IMR-90 (cell line): ENCODE measurements around the gene WDR5. TPM values are rescaled to one million over a fixed set of nuclear protein-coding genes. Genes with fewer than 3 reads are reported as not detected.

Source experiments
- ATAC-seq: fragments of 200-7000 bp; cut with Tn5 transposase; 2 replicates; pipeline ENCODE4 v1.9.1; 2020; ENCODE audit warnings: low read depth, mild to moderate bottlenecking, moderate library complexity
- BruUV-seq: library from RNA; stranded (reverse); fragments of 400-500 nt; replicated peaks from 2 replicates; lab custom pipeline; 2021; lab: Mats Ljungman, UMichigan
- CTCF ChIA-PET: fragments of 300-600 bp; formaldehyde crosslinking; extraction: SDS; loops from one replicate; lab custom pipeline; 2021; ENCODE audit warnings: antibody characterized with exemption; lab: Yijun Ruan, JAX
- POLR2A ChIA-PET: fragments of 300-600 bp; sonication (Branson Sonifier 250); formaldehyde crosslinking; loops from one replicate; lab custom pipeline; 2022; ENCODE audit warnings: antibody characterized with exemption; ENCODE audit not compliant: unreplicated experiment; lab: Charles Lee
- DNase-seq: peaks from one replicate; pipeline ENCODE4 v3.0.0; 2013
- H2AFZ ChIP-seq: replicated peaks from 2 replicates; pipeline ENCODE3; 2013; ENCODE audit warnings: low read length, mild to moderate bottlenecking; ENCODE audit not compliant: poor library complexity
- H2AK5ac ChIP-seq: 2 replicates; pipeline ENCODE4 v1.6.1; 2013; ENCODE audit warnings: low read depth, low read length, inconsistent platforms
- H2AK9ac ChIP-seq: replicated peaks from 2 replicates; pipeline ENCODE3; 2013; ENCODE audit warnings: mild to moderate bottlenecking, low read depth, low read length, moderate library complexity; ENCODE audit not compliant: poor library complexity
- H2BK120ac ChIP-seq: 2 replicates; pipeline ENCODE4 v1.6.1; 2013; ENCODE audit warnings: low read depth, low read length, inconsistent platforms
- H2BK15ac ChIP-seq: 3 replicates; pipeline ENCODE4 v1.6.1; 2013; ENCODE audit warnings: low read depth, low read length, inconsistent platforms
- H2BK20ac ChIP-seq: 2 replicates; pipeline ENCODE4 v1.6.1; 2013; ENCODE audit warnings: low read depth, mild to moderate bottlenecking, inconsistent platforms, low read length, moderate library complexity
- H2BK5ac ChIP-seq: 2 replicates; pipeline ENCODE4 v1.6.1; 2013; ENCODE audit warnings: mild to moderate bottlenecking, low read depth, low read length, inconsistent platforms; ENCODE audit not compliant: poor library complexity, severe bottlenecking
- H3K14ac ChIP-seq: replicated peaks from 2 replicates; pipeline ENCODE4 v1.6.1; 2013; ENCODE audit warnings: low read depth, low read length, inconsistent platforms
- H3K18ac ChIP-seq: 2 replicates; pipeline ENCODE4 v1.6.1; 2013; ENCODE audit warnings: low read depth, low read length, control low read depth
- H3K23ac ChIP-seq: 2 replicates; pipeline ENCODE4 v1.6.1; 2013; ENCODE audit warnings: low read depth, low read length, inconsistent platforms
- H3K27ac ChIP-seq: 2 replicates; pipeline ENCODE4 v1.5.1; 2013; ENCODE audit warnings: mild to moderate bottlenecking, control low read depth, low read length; ENCODE audit not compliant: insufficient read depth
- H3K27me3 ChIP-seq: 2 replicates; pipeline ENCODE4 v1.6.1; 2013; ENCODE audit warnings: low read length; ENCODE audit not compliant: control insufficient read depth, insufficient read depth
- H3K36me3 ChIP-seq: 2 replicates; pipeline ENCODE4 v1.6.1; 2013; ENCODE audit warnings: low read length, mixed read lengths; ENCODE audit not compliant: control insufficient read depth, insufficient read depth
- H3K4ac ChIP-seq: 2 replicates; pipeline ENCODE4 v1.6.1; 2013; ENCODE audit warnings: low read depth, low read length, inconsistent platforms
- H3K4me1 ChIP-seq: 2 replicates; pipeline ENCODE4 v1.6.1; 2013; ENCODE audit warnings: low read length, mixed read lengths; ENCODE audit not compliant: control insufficient read depth, insufficient read depth
- H3K4me2 ChIP-seq: 2 replicates; pipeline ENCODE4 v1.6.1; 2013; ENCODE audit warnings: low read depth, mild to moderate bottlenecking, control low read depth, low read length, moderate library complexity
- H3K4me3 ChIP-seq: 2 replicates; pipeline ENCODE4 v1.5.1; 2013; ENCODE audit warnings: low read depth, mild to moderate bottlenecking, control low read depth, low read length, moderate library complexity; ENCODE audit not compliant: insufficient read depth
- H3K56ac ChIP-seq: 2 replicates; pipeline ENCODE4 v1.6.1; 2013; ENCODE audit warnings: low read length, inconsistent platforms; ENCODE audit not compliant: insufficient read depth; ENCODE audit errors: extremely low read depth
- H3K79me1 ChIP-seq, 2 experiments: 2 replicates each; pipeline ENCODE4 v1.6.1; 2013; ENCODE audit warnings: low read length in 2 of 2, inconsistent platforms in 1 of 2, low read depth in 1 of 2
- H3K9ac ChIP-seq: 2 replicates; pipeline ENCODE4 v1.6.1; 2013; ENCODE audit warnings: low read depth, low read length, control low read depth
- H3K9me1 ChIP-seq: 2 replicates; pipeline ENCODE4 v1.6.1; 2013; ENCODE audit warnings: low read length, inconsistent platforms; ENCODE audit not compliant: insufficient read depth
- H3K9me3 ChIP-seq: 2 replicates; pipeline ENCODE4 v1.6.1; 2013; ENCODE audit warnings: low read length; ENCODE audit not compliant: control insufficient read depth, insufficient read depth
- H4K20me1 ChIP-seq: 2 replicates; pipeline ENCODE4 v1.6.1; 2013; ENCODE audit warnings: low read length, inconsistent platforms; ENCODE audit not compliant: insufficient read depth
- H4K5ac ChIP-seq: 2 replicates; pipeline ENCODE4 v1.6.1; 2013; ENCODE audit warnings: mild to moderate bottlenecking, low read depth, low read length, control low read depth
- H4K8ac ChIP-seq, 2 experiments: 2 replicates each; pipeline ENCODE4 v1.6.1; 2013; ENCODE audit warnings: low read depth in 2 of 2, low read length in 2 of 2, control low read depth in 1 of 2, inconsistent platforms in 1 of 2
- H4K91ac ChIP-seq: 2 replicates; pipeline ENCODE4 v1.6.1; 2013; ENCODE audit warnings: low read depth, low read length, inconsistent platforms; ENCODE audit not compliant: insufficient read depth
- BHLHE40 ChIP-seq: fragments of 150-350 bp; IDR thresholded peaks from 2 replicates; pipeline ENCODE4 v1.6.1; 2016; ENCODE audit warnings: mild to moderate bottlenecking, low read depth, low read length
- CHD1 ChIP-seq: IDR thresholded peaks from 2 replicates; pipeline ENCODE4 v1.6.1; 2012; ENCODE audit warnings: low read depth, low read length, improper control_type of control experiment
- CTCF ChIP-seq: conservative IDR thresholded peaks from 2 replicates; pipeline ENCODE4 v1.5.1; 2012; ENCODE audit warnings: mild to moderate bottlenecking, low read depth, low read length, improper control_type of control experiment
- MXI1 ChIP-seq: IDR thresholded peaks from 2 replicates; pipeline ENCODE4 v1.6.1; 2012; ENCODE audit warnings: low read depth, mild to moderate bottlenecking, low read length, moderate library complexity, borderline replicate concordance
- NFE2L2 ChIP-seq: fragments of 150-350 bp; IDR thresholded peaks from 2 replicates; pipeline ENCODE4 v1.6.1; 2016; ENCODE audit warnings: low read depth, mild to moderate bottlenecking, low read length
- POLR2A ChIP-seq: IDR thresholded peaks from 2 replicates; pipeline ENCODE4 v1.6.1; 2012; ENCODE audit warnings: mild to moderate bottlenecking, low read depth, low read length
- WGBS, 2 experiments: methylation state at CpG; one replicate each; pipeline versions ENCODE4 v1.1.5 to v1.1.7; 2013; ENCODE audit warnings: missing lambda C conversion rate in 2 of 2; ENCODE audit not compliant: insufficient read length in 1 of 2; ENCODE audit errors: extremely low coverage in 2 of 2; 5-methylcytosine and 5-hydroxymethylcytosine counted together
- dilution Hi-C: fragments of 300-500 bp; cut with HindIII; formaldehyde crosslinking; loops from one replicate; pipeline ENCODE4 v1.14.3; 2018; ENCODE audit warnings: low sequenced_read_pairs; ENCODE audit not compliant: unreplicated experiment
- in situ Hi-C: fragments of 300-500 bp; cut with MboI; formaldehyde crosslinking; loops from 3 replicates; pipeline ENCODE4 v1.14.3; 2019; ENCODE audit warnings: low sequenced_read_pairs, inconsistent platforms, mixed read lengths
- intact Hi-C: fragments of 100-400 bp; cut with micrococcal nuclease; formaldehyde crosslinking; loops from 2 replicates; pipeline ENCODE4 v1.10.0; 2022
- polyA plus RNA-seq, 3 experiments: library from polyadenylated mRNA; depleted of rRNA; stranded (reverse); fragments of >200 nt; gene quantifications; 2 replicates each; pipeline ENCODE4 v1.2.3, GENCODE V29; 2012; ENCODE audit warnings: low replicate concordance in 1 of 3
- total RNA-seq: library from RNA; depleted of rRNA; stranded (reverse); fragments of >200 nt; gene quantifications from 2 replicates; pipeline ENCODE4 v1.2.3, GENCODE V29; 2012

The WDR5 gene
- total and polyA plus RNA-seq, 2 of the 4 experiments (the other 2 are of a cell fraction), result 18.3 to 26.6 TPM

- Histone ChIP-seq H2BK15ac (no peak overlapping the region), H4K5ac (no peak overlapping the region), H4K8ac (no peak overlapping the region), H3K9me3 (no peaks in the 10 kb centered on the region), H3K4ac (no peak overlapping the region), H2BK20ac (no peak overlapping the region), H3K4me1 (peaks cover 16% of the 10 kb centered on the region), H3K79me1 (peaks cover 42 to 47% of the 10 kb centered on the region in 2 experiments), H2BK5ac (no peak overlapping the region), H4K20me1 (peaks cover 34% of the 10 kb centered on the region), H2AK5ac (no peak overlapping the region), H3K36me3 (peaks cover 23% of the 10 kb centered on the region), H3K56ac (no peak overlapping the region), H3K14ac (no peak overlapping the region), H3K27ac (no peak overlapping the region), H3K23ac (peak overlapping the region; percentile 63; the same call in 1 of the 2 replicates), H3K9me1 (peaks cover 13% of the 10 kb centered on the region; the same call in 1 of the 2 replicates), H2AK9ac (no peak overlapping the region), H3K4me2 (no peak overlapping the region; the same call in 1 of the 2 replicates), H4K91ac (no peak overlapping the region), H2AFZ (no peak overlapping the region), H2BK120ac (no peak overlapping the region), H3K18ac (no peak overlapping the region), H3K27me3 (no peaks in the 10 kb centered on the region), H3K9ac (no peak overlapping the region), H3K4me3 (no peak overlapping the region)
- WGBS, 2 experiments, result 92% methylated on average over 5 of the region's 10 CpGs; no CpG with 5 or more reads in 1 of the 2 experiments
- BruUV-seq, result no TSS peak
- no peak for ATAC-seq
- TF ChIP-seq BHLHE40 (no peak), CTCF (no peak), CHD1 (no peak), POLR2A (no peak), NFE2L2 (no peak), MXI1 (no peak)
- in situ Hi-C loops (loop anchor here (25.0 kb wide), 1 partner anchor 351 kb away; no protein-coding TSS in a partner anchor), intact Hi-C loops (no loop called here), dilution Hi-C loops (no loop called here)
- DNase-seq, result no peak
- CTCF ChIA-PET, result no interaction called here
- POLR2A ChIA-PET, result no interaction called here
Measured at GRCh38 chr9:134138292-134138691, 2.4 kb downstream of the WDR5 start.
